GM18517 (cell line): Measurements from ENCODE around the gene SH3GL3.

Experiments used
- ATAC-seq: cut with Tn5 transposase; IDR thresholded peaks from one replicate; pipeline ENCODE4 v1.9.1; 2021; ENCODE audit warnings: mild to moderate bottlenecking, moderate library complexity; ENCODE audit not compliant: unreplicated experiment

Gene SH3GL3

DNA sequence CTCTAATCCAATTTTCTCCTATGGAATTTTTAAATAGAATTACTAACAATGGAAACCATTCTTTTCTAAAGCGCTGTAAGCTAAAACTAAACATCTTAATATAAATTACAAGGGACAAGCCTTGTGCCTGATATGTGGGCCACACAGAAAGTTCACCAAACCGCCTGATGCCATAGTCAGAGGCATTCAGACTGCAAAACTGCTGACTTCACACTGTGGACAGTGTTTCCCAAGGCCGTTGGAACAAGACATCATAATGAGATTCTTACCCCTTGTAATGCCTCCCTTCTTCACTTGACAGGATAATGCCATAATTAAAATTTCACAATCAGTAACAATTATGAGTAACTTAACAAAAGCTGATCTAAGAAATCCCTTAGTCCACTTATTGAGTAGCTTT lies 14.9 kb downstream of the SH3GL3 start:
- ATAC-seq = no peak

DNA sequence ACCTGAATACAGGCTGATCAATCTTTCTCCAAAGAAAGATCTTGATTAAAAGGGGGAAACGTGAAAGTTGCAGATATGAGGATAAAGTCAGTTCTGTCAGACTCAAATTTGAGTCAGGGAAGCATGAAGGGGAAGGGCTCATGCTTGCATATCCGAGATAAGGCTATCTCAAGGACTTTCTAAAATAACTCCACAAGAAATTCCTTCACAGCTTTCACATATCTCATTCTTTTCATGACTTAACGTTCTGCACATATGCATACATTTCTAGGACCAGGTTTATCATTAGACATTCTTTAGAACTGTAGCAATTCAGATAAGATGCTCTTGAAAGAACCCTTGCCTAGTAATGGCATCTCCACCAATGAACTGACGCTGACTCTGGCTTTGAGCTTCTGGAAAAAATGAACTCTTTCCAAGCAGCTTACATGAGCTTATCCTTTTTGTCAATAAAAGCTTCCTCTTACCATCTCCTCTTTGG lies 15.9 kb downstream of the SH3GL3 start:
- no peak for ATAC-seq

DNA sequence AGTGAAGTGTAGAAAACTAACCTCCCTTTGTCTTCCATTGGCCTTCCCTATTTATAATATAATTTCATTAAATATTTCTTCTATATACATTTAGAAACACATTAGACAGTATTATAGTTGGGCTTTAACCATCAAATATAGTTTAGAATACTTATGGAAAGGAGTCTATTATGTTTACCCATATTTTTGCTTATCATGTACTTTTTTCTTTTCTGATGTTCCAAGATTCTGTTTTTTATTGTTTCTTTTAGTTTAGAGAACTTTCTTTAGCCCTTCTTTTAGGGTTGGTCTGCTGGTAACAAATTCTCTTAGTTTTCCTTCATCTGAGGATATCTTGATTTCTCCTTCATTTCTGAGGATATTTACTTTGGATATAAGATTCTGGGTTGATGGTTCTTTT lies 23.7 kb downstream of the SH3GL3 start:
- no peak for ATAC-seq

DNA sequence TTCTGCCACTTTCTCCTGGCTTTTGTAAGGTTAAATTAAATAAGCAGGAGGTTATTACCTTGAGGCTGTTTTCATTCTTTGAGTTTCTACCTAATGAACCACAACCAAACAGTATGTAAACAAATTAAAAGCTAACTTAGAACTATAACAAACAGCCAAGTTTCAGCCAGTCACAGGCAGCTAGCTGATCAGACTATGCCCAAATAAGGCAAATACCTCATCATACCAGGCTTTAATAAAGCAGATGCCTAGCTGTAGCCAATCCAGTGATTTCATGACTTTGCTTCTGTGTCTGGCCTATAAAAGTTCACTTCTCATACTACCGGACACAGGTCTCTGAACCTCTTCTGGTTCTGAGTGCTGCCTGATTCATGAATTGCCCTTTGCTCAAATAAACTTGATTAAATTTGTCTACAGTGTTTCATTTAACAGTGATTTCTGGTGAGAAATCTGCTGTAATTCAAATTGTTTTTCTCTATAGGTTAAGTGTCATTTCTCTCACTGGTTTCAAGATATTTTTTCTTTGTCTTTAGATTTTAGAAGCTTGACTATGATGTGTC lies 24.2 kb downstream of the SH3GL3 start:
- no peak for ATAC-seq

DNA sequence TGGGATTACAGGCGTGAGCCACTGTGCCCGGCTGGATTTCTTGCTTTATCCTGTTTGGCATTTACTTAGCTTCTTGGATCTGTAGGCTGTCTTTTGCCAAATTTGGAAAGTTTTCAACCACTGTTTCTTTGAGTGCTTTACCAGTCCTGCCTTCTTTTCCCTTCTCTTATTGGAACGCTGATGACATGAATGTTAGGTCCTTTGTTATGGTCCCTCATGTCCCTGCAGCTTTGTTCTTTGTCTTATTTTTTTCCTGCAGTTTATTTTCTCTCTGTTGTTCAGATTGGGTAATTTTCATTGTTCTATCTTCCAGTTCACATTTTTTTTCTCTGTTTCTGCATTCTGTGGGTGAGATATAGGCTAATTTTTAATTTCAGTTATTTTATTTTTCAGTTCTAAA lies 25.0 kb downstream of the SH3GL3 start:
- no peak for ATAC-seq

DNA sequence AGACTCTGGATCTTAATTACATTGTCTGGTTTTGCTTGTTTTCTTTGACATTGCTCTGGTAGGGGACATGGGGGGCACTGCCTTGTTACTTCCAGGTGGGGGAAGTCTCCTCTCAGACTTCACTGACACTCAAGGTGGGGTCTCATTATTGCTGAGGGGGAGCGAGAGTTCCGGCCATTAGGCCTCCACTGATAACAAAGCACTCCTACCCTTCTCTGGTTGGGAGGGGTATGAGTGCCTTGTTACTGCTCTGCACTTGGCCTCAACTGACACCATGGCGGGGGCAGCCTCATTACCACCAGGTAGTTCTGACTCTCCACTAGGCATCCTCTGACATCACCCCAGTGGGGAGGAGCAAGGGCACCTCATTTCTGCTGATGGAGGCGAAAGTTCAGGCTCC lies 25.7 kb downstream of the SH3GL3 start:
- ATAC-seq = no peak

DNA sequence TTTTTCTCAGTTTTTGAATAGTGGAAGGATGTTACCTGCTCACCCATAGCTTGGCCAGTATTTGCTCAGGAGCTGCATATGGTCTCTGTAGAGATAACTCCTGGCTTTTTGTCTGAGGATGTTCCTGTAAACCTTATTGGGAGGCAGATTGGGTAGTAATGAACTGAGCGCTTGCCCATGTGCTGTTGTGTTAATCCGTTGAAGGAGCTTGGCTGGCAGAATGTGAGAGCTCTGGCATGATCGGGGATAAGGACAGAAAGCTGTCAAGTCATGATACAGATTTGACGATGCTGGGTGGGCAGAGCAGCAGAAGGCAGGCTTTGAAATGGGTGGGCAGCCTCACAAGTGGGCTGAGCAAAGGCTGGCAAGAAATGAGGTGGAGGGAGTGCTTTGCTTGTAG lies 27.4 kb downstream of the SH3GL3 start:
- no peak for ATAC-seq

DNA sequence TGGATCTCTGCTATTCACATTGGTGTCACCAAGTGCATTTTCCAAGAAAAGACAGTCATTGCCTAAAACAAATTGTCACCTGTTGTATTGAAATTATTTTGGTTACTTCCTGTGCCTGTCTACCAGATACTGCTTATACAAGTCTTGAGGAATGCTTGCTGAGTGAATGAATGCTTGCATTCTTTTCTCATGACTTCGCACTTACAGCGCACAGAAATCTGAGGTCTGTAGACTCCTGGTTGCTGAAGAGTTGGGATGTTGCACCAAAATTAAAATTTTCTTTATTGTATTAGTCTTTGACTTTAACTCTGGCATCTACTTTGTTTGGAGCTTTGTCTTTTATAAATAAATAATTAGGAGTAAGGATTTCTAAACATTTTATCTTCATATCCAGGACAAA lies 28.4 kb downstream of the SH3GL3 start:
- no peak for ATAC-seq

DNA sequence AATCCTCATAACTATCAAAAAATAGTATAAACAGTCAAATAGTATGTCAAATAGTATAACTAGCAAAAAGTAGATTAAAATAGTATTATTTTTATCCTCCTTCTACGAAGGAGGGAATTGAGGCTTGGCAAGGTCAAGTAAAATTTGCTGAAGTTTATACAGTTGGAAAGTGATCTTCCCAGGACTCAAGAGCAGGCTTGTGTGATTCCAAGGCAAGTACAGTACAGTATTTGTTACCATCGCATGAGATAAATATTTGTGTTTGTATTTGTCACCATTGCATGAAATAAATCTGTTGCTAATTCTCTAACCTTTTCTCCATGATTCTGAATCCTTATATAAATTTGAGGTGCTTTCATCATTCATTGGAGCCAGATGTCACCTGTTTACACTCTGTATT lies 28.9 kb downstream of the SH3GL3 start:
- ATAC-seq = no peak

DNA sequence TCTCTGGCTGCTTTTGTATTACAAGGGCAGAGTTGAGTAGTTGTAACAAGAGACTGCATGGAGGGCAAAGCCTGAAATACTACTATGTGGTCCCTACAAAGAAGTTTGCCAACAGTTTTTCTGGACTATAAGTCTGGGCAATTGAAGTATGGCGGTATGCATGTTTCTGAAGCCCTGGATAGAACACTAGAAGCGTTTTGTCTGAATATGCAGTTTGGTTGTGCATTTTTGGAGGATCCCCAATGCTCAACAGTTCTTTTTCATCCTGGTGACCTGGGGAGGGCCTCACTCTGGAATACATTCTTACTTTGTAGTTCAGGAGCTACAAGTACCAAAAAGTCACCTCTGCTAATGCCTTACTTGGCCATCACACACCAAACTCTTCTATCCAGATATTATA lies 29.6 kb downstream of the SH3GL3 start:
- no peak for ATAC-seq

DNA sequence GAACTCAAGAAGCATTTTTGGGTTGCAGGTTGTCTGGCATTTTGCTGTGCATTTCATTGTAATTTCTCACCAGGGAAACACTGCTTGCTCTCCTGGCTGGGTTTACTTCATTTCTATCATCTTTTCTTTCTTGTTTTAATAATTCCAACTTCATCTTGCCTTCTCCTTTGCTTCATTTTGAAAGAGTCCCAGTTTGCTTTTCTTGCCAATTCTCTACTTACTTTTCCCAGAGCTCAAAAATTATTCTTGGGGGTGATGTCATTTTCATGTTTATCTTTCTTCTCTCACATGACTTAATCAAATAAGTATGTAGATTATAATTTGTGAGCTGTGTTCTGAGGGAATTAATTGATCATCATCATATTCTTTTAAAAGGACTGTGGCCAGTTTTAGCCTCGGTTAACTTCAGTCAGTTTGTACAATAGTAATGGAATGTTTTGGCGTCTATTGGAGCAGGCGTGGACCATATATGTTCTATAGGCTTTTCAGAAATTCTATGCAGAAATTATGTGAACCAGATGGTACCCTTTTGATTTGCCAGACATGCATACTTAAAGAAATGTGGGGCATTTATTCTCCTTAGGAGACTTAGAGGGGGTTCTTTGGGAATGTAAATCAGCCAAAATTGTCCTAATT lies 30.1 kb downstream of the SH3GL3 start:
- ATAC-seq = no peak

DNA sequence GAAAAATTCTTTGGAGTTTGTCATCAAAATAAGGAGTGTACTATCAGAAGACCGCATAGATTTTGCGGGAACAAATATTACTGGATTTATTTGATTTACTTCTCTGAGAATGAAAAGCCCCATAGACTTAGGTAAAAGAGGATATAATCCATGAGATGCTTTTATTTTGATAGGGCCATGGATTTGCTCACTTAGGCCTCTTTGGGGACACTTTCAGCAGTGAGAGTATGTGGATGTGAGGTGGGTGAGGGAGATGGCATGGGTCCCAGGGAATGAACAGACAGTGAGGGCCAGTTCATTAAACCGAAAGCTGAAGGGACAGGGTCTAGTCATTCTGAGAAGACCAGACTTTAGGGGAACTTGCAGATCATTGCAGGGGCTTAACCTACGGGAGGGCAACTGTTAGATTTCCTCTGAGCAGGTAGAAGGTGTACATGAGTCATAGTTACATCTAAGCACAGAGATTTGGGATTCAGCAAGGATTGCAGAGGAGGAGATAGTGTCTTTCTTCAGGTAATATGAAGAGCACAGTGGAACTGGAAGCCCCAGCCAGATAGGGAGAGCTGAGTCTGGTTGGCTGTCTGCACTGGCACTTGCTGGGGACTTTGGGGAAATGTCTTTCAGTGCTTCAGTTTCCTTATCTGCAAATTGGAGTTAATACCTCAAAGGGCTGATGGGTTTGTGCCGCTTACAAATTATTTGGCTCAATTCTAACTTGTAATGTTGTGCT lies 30.8 kb downstream of the SH3GL3 start:
- no peak for ATAC-seq

DNA sequence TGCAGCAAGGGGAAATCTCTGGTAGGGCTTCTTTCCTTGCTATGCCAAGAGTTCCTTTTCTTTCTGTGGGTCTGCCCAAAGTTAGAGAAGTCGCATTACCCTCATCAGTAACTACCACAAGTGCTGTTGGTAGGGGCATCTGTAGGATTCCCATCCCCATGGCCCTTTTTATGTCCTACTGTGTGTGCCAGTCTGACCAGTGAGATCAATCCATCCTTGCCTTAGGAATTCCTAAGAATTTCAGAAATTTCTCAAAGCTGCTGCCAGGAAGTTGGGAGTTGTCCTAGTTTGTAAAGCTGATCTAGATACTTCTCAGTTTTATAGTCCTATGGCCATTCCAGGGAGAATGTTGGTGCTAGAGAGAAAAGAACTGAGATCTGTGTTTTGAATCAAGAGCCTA lies 36.5 kb downstream of the SH3GL3 start:
- no peak for ATAC-seq

DNA sequence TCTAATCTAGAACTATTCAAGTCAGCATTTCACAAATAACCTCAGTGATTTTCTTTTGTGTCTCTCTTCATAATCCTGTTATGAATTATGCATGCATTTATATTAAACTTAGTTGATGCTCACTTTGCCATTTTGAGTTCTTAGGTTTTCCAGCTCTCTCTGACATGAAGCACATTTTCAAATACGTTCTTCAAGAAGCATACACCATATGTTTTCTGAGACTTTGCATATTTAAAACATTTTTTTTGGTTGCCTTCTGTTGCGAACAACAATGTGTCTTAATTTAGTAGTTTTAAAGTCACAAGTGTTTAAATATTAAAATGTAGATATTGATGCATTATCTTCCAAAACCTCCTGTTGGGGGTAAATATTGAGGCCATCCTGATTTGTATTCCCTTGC lies 37.5 kb downstream of the SH3GL3 start:
- no peak for ATAC-seq

DNA sequence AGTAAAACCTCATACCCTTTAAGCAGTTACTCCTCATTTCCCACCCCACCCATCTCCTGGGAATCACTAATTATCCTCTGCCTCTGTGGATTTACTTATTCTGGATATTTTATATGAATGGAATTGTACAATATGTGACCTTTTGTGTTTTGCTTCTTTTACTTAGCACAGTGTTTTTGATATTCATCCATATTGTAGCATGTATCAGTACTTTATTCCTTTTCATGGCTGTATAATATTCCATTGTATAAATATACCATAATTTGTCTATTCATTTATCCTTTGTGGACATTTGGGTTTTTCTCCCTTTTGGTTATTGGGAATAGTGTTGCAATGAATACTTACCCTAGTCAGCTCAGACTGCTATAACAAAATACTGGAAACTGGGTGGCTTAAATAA lies 39.2 kb downstream of the SH3GL3 start:
- ATAC-seq = no peak

DNA sequence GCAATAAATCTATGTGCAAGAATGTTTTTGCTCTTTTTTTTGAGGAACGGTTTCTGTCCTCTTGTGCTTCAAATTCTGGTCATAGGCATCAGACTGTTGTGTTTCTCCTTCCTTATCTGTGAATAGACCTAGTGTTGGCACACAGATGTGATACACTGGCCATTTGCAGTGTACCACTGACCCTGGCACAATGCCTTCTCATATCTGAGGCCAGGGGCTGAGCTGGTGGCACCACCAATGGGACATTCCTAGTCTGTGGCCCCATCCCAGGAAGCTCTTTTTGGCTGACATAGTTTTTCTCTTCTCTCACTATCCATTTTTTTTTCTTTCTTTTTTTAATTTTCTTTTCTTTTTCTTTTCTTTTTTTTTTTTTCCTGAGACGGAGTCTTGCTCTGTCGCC lies 40.4 kb downstream of the SH3GL3 start:
- no peak for ATAC-seq

DNA sequence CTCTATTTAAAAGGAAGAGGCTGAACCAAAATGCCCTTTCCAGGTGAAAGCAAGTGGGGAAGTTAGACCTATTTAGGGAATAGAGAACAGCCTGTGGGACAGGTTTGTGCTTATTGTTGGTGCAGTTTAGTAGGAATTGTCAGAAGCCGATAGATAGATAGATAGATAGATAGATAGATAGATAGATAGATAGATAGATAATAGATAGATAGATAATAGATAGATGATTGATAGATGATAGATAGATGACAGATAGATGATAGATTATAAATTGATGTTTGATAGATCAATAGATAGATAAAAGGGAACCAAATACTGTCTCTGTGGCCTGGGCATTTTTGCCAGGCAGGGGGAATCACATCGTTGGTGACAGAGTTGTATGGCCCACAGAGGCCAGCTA lies 42.5 kb downstream of the SH3GL3 start:
- no peak for ATAC-seq

DNA sequence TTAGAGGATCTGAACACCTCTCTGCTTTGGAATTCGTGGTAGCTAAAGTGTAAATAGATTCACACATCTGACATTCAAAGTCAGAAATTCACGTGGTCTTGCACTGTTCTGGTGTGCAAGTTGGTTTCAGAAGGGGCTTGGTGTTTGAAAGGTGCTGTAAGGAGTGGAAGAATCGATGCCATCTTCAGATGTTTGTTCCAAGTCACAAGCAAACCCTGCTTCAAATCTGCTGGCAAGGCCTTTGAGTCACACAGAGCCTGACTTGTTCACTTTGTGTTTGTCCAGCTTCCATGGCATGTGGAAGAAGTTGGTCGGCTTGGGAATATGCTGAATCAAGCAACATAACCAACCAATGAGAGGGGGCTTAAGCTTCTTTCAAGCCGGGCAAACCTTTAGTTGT lies 44.3 kb downstream of the SH3GL3 start:
- ATAC-seq = no peak

DNA sequence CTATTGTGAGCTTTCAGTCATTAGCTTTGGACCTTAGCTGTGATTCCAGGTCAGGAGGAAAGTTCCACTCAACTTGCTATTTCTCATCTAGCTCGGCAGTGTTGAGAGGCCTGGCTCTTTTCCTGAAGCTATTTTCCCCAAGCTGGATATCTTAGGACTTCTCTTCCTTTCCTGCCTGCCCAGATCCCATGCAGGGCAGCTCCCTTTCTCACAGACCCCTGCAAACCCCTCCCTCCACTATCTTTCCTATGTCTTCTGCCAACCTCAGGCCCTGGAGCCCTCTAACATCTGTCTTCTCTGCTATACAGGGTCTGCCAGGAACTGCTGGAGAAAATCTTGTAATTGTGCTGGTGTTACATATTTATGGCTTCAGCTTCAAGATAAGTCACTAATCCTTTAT lies 49.6 kb downstream of the SH3GL3 start:
- no peak for ATAC-seq

DNA sequence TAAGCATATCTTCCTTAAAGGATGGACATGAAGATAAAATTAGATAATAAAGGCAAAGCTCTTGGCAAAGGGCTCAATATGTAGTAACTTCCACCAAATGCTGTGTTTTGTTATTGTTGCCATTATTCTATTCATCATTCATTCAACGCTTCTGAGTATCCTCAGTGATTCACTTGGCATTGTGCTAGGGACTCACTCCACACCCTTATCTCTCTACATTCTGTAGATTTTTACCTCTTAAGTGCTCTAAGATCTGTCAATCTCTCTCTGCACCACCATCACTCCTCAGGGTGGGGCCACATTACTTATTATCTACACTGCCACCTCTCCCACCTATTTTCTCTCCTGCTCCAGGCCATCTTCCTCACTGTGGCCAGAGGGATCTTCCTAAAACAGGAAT lies 51.2 kb downstream of the SH3GL3 start:
- ATAC-seq = no peak

DNA sequence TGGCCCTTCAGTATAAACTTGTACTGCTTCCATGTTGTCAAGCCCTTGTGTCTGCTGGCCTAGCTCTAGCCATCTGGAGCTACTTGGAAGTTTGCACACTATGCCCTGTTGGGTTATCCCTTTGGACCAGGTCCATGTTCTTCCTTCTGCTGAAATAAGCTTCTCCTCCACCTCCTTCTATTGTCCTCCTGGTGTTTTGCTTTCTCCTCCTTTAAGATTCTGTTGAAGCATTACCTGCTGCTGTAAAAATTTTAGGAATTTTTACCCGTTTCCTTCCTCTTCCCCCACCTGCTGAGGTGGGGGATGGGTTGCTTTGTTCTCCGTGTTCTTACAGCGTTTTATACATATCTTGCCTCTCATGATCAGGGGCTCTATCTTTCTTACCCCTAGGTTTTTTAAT lies 51.7 kb downstream of the SH3GL3 start:
- no peak for ATAC-seq

DNA sequence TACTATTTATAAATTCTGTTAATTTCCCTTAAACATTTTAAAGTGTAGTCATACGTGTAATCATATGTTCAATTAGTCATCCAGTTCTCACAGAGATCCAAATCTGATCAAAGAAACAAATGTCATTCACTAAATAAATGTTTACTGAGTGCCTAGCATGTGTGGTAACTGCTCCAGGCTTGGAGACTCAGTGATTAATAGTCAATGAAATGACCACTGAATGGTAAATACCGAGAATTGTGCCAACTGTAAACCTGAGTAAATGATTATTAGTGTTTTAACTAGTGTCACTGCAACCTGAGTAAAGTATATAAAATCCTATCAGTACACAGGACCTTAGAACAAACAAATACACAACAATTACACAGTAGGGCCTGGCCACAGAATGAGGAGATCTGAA lies 52.3 kb downstream of the SH3GL3 start:
- ATAC-seq = no peak
